ENCODE results near the gene POLDIP3.

POLDIP3 gene

GRCh38 chr22:42641801-42642413, 27.2 kb upstream of the POLDIP3 start:
- no peak for DNase-seq

GRCh38 chr22:42639541-42640241, 25.0 kb upstream of the POLDIP3 start:
- no peak for DNase-seq

GRCh38 chr22:42637555-42637954, 22.9 kb upstream of the POLDIP3 start:
- no peak for DNase-seq

- no peak for DNase-seq
Observed at GRCh38 chr22:42636506-42636905, 21.8 kb upstream of the POLDIP3 start.

GRCh38 chr22:42635531-42635930, 20.8 kb upstream of the POLDIP3 start:
- no peak for DNase-seq

- DNase-seq, result no peak
Observed at GRCh38 chr22:42633013-42633412, 18.3 kb upstream of the POLDIP3 start.

- no peak for DNase-seq
Observed at GRCh38 chr22:42632096-42632495, 17.4 kb upstream of the POLDIP3 start.

GRCh38 chr22:42630901-42631602, 16.4 kb upstream of the POLDIP3 start:
- DNase-seq, result no peak

- DNase-seq, result no peak
Observed at GRCh38 chr22:42630211-42630610, 15.5 kb upstream of the POLDIP3 start.

GRCh38 chr22:42627981-42628380, 13.3 kb upstream of the POLDIP3 start:
- no peak for DNase-seq

GRCh38 chr22:42626951-42627625, 12.4 kb upstream of the POLDIP3 start:
- no peak for DNase-seq

GRCh38 chr22:42626431-42626830, 11.7 kb upstream of the POLDIP3 start:
- no peak for DNase-seq

- DNase-seq, result no peak
Observed at GRCh38 chr22:42625416-42625815, 10.7 kb upstream of the POLDIP3 start.

- DNase-seq, result no peak
Observed at GRCh38 chr22:42624551-42625106, 9.9 kb upstream of the POLDIP3 start.

- DNase-seq, result no peak
Observed at GRCh38 chr22:42623756-42624441, 9.2 kb upstream of the POLDIP3 start.

GRCh38 chr22:42623301-42623751, 8.6 kb upstream of the POLDIP3 start:
- no peak for DNase-seq

- DNase-seq, result no peak
Observed at GRCh38 chr22:42622061-42622710, 7.5 kb upstream of the POLDIP3 start.

- DNase-seq, result peak; percentile 73
Observed at GRCh38 chr22:42621505-42622002, 6.9 kb upstream of the POLDIP3 start.

- no peak for DNase-seq
Observed at GRCh38 chr22:42620084-42620483, 5.4 kb upstream of the POLDIP3 start.

GRCh38 chr22:42619261-42620063, 4.8 kb upstream of the POLDIP3 start:
- DNase-seq, result no peak
